ENCODE results near the gene SRGAP3. TPM values are rescaled to one million over a fixed set of nuclear protein-coding genes. Genes with fewer than 3 reads are reported as not detected.
A peak's percentile ranks its signal among the peaks of the same experiment; 100 is the strongest.

Gene SRGAP3
- total RNA-seq, 2 experiments from 2014 or later = 2.8 to 3.2 TPM

GRCh38 chr3:9278085-9278484, 28.6 kb upstream of the SRGAP3 start:
- Mint-ChIP-seq H3K4me1 (no peaks in the 10 kb centered on the region), H3K9me3 (ENCODE audit: low read depth) (peaks cover 4% of the 10 kb centered on the region)
- CTCF ChIA-PET = no interaction called here

DNA sequence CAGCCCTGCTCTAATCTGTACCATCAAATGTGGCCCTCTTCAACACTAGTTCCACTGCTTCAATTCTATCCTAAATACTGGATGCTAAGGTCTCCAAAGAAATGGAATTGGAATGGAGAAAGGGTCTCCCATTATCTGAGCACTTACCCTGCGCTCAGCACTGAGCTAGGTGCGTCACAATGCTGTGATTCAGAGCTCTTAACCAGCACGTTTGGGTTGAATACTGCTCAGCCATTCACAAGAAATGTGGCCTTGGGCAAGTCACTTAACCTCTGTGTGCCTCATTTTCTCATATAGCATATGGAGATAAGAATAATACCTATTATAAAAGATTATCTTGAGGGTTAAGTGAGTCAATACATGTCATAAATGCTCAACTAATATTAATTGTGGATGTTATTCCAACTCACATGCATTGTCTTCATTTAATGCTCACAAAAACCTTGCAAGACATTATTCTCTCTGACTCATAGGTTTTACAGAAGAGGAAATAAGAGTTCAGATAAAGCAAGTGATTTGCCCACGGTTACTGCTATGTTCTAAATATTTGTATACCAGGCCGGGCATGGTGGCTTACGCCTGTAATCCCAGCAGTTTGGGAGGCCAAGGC, 27.4 kb upstream of the SRGAP3 start:
- Mint-ChIP-seq H3K36me3 (no peaks in the 10 kb centered on the region), H3K9me3 (ENCODE audit: low read depth) (peaks cover 4% of the 10 kb centered on the region), H3K4me3 (no peak overlapping the region), H3K27ac (no peak overlapping the region), H3K27me3 (peaks cover 11% of the 10 kb centered on the region), H3K4me1 (no peaks in the 10 kb centered on the region)
- CTCF ChIA-PET = no interaction called here
- ATAC-seq = no peak
- DNase-seq = no peak

More at GRCh38 chr3:9278085-9278484, 28.6 kb upstream of the SRGAP3 start:
- no peaks in the 10 kb centered on the region for H3K36me3 Mint-ChIP-seq
- H3K27me3 Mint-ChIP-seq = peaks cover 12% of the 10 kb centered on the region
- no peak for DNase-seq
- no peak overlapping the region for H3K27ac Mint-ChIP-seq
- no peak for ATAC-seq
- no peak overlapping the region for H3K4me3 Mint-ChIP-seq

DNA sequence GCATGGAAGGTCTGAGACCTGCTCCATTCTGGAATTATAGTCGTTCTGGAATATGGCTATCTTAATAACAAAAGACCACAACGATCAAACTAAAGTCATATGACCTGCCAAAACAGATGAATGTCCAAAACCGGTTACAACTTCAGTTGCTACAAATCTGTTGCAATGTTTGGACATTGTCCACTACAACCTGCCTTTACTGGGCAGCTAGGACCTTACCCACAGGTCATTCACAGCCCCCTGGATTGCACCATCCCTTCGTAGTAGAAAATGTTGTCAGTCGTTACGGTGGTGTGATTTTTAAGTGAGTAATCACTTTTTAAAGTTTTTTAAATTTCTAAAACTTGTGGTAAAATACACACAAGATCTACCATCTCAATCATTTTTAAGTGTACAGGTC, 22.5 kb upstream of the SRGAP3 start:
- Mint-ChIP-seq H3K36me3 (no peaks in the 10 kb centered on the region), H3K27me3 (peaks cover 6% of the 10 kb centered on the region), H3K9me3 (ENCODE audit: low read depth) (peaks cover 4% of the 10 kb centered on the region), H3K27ac (no peak overlapping the region), H3K4me3 (no peak overlapping the region), H3K4me1 (no peaks in the 10 kb centered on the region)
- CTCF ChIA-PET = no interaction called here
- DNase-seq (no peak), ATAC-seq (no peak)

GRCh38 chr3:9270704-9271103, 21.3 kb upstream of the SRGAP3 start:
- CTCF ChIA-PET = no interaction called here
- no peaks in the 10 kb centered on the region for H3K4me1 Mint-ChIP-seq
- ATAC-seq (no peak), DNase-seq (no peak)
- H3K27ac Mint-ChIP-seq = no peak overlapping the region
- no peak overlapping the region for H3K4me3 Mint-ChIP-seq
- H3K36me3 Mint-ChIP-seq = no peaks in the 10 kb centered on the region
- peaks cover 4% of the 10 kb centered on the region for H3K9me3 Mint-ChIP-seq (ENCODE audit: low read depth)
- H3K27me3 Mint-ChIP-seq = peaks cover 6% of the 10 kb centered on the region

DNA sequence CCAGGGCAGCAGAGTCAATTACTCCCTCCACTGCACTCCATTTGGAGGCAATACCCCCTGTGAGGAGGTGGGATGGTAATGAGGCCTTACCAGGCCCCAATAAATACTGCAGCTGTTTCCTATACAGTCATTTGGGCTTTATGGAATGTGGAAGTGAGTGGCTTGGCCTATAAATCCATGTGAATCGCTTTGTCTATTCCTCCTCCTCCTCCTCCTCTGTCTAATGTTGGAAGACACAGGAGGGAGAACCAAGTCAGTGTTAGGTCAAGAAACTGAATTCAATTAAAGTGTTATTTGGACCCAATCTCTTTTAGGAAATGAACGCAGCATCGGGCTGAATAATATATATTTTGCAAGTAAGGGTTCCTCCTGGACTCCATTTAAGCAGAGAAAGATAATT, 17.3 kb upstream of the SRGAP3 start:
- CTCF ChIA-PET = no interaction called here

DNA sequence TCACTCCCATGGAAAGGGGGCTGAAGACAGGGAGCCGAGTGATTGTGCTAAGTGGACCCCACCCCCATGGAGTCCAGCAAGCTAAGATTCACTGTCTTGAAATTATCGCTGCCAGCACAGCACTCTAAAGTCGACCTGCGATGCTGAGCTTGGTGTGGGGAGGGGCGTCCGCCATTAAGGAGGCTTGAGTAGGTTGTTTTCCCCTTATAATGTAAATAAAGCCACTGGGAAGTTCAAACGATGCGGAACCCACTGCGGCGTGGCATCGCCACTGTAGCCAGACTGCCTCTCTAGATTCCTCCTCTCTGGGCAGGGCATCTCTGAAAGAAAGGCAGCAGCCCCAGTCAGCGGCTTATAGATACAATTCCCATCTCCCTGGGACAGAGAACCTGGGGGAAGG, 10.9 kb upstream of the SRGAP3 start:
- Mint-ChIP-seq H3K27me3 (peaks cover 31% of the 10 kb centered on the region), H3K36me3 (no peaks in the 10 kb centered on the region), H3K4me1 (no peaks in the 10 kb centered on the region), H3K9me3 (ENCODE audit: low read depth) (no peaks in the 10 kb centered on the region), H3K27ac (no peak overlapping the region), H3K4me3 (no peak overlapping the region)
- CTCF ChIA-PET = no interaction called here
- DNase-seq (no peak), ATAC-seq (no peak)

More for the DNA sequence above, 17.3 kb upstream of the SRGAP3 start:
- DNase-seq (no peak), ATAC-seq (no peak)
- H3K36me3 Mint-ChIP-seq = no peaks in the 10 kb centered on the region
- no peaks in the 10 kb centered on the region for H3K9me3 Mint-ChIP-seq (ENCODE audit: low read depth)
- H3K4me1 Mint-ChIP-seq = no peaks in the 10 kb centered on the region
- H3K27me3 Mint-ChIP-seq = peaks cover 17% of the 10 kb centered on the region
- no peak overlapping the region for H3K27ac Mint-ChIP-seq
- H3K4me3 Mint-ChIP-seq = no peak overlapping the region

DNA sequence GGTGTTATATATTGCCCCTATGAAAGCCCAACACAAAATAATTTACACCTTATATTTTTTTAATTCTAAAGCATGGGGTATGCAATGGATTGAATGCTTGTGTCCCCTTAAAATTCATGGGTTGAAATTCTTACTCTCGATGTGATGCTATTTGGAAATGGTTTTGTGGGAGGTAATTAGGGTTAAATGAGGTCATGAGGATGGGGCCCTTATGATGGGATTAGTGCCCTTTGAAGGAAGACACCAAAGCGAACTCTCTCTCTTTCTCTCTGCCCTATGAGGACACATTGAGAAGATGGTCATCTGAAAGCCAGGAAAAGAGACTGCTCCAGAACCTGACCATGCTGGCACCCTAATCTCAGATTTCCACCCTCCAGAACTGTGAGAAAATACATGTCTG, 7.6 kb upstream of the SRGAP3 start:
- CTCF ChIA-PET = interaction anchor here (2.1 kb wide), 1 partner anchor 7 kb away, joined by 8 read pairs; the partner anchor contains the start of gene SRGAP3

GRCh38 chr3:9255976-9256375, 6.5 kb upstream of the SRGAP3 start:
- no peak for ATAC-seq
- CTCF ChIA-PET = no interaction called here
- Mint-ChIP-seq H3K27me3 (peaks cover 24% of the 10 kb centered on the region), H3K36me3 (no peaks in the 10 kb centered on the region), H3K4me3 (no peak overlapping the region), H3K4me1 (no peaks in the 10 kb centered on the region), H3K9me3 (ENCODE audit: low read depth) (no peaks in the 10 kb centered on the region), H3K27ac (no peak overlapping the region)
- DNase-seq = no peak

More for the DNA sequence above, 7.6 kb upstream of the SRGAP3 start:
- H3K36me3 Mint-ChIP-seq = no peaks in the 10 kb centered on the region
- ATAC-seq (no peak), DNase-seq (no peak)
- H3K4me1 Mint-ChIP-seq = no peaks in the 10 kb centered on the region
- H3K27ac Mint-ChIP-seq = no peak overlapping the region
- H3K9me3 Mint-ChIP-seq (ENCODE audit: low read depth) = no peaks in the 10 kb centered on the region
- no peak overlapping the region for H3K4me3 Mint-ChIP-seq
- H3K27me3 Mint-ChIP-seq = peaks cover 31% of the 10 kb centered on the region

- peaks cover 23% of the 10 kb centered on the region for H3K27me3 Mint-ChIP-seq
- CTCF ChIA-PET = no interaction called here
- ATAC-seq = no peak
- no peaks in the 10 kb centered on the region for H3K9me3 Mint-ChIP-seq (ENCODE audit: low read depth)
- DNase-seq = no peak
- peaks cover 3% of the 10 kb centered on the region for H3K4me1 Mint-ChIP-seq
- H3K27ac Mint-ChIP-seq = no peak overlapping the region
- no peaks in the 10 kb centered on the region for H3K36me3 Mint-ChIP-seq
- no peak overlapping the region for H3K4me3 Mint-ChIP-seq
Measured at GRCh38 chr3:9254764-9255163, 5.3 kb upstream of the SRGAP3 start.

- H3K9me3 Mint-ChIP-seq (ENCODE audit: low read depth) = no peaks in the 10 kb centered on the region
- H3K27me3 Mint-ChIP-seq = peaks cover 34% of the 10 kb centered on the region
- H3K36me3 Mint-ChIP-seq = no peaks in the 10 kb centered on the region
- DNase-seq (no peak), ATAC-seq (no peak)
- CTCF ChIA-PET = interaction anchor here (0.9 kb wide), 1 partner anchor 49 kb away, joined by 3 read pairs; no protein-coding TSS in a partner anchor
- no peak overlapping the region for H3K27ac Mint-ChIP-seq
- H3K4me3 Mint-ChIP-seq = no peak overlapping the region
- peaks cover 18% of the 10 kb centered on the region for H3K4me1 Mint-ChIP-seq
Measured at GRCh38 chr3:9253327-9253726, 3.9 kb upstream of the SRGAP3 start.

DNA sequence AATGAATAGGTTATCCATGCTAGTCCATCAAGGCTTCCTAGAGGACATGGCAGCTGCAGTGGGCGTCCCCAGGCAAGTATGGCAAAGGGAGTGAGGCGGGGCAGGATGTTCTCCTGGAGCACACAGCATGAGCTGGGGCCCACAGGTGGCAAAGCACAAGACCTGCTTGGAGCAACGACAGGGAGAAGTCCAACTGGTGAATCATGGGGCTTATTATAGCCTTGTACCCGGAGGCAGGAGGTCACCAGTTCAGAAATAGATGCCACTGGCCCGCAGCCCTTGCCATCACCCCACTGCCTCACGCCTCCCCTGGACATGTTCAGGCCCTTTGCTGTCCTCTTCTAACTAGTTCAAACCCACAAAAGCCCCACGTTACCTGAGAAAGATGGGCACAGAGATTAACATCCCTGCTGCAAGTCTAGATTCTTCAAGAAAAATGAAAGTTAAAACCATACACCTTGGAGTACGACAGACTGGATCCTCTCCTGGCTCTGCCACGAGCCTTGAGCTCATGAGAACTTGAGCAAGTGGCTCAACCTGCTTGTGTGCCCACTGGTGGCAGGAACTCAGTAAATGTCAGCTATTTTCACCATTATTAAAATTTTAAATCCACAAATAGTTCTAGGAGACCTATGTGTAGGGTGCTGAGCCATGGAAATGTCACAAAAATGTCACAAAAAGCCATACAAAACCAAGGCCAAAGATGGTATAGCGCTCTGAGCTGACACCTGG, 1.8 kb upstream of the SRGAP3 start:
- H3K4me3 Mint-ChIP-seq = no peak overlapping the region
- ATAC-seq (no peak), DNase-seq (no peak)
- no peaks in the 10 kb centered on the region for H3K36me3 Mint-ChIP-seq
- no peaks in the 10 kb centered on the region for H3K9me3 Mint-ChIP-seq (ENCODE audit: low read depth)
- H3K27ac Mint-ChIP-seq = no peak overlapping the region
- H3K27me3 Mint-ChIP-seq = peaks cover 41% of the 10 kb centered on the region
- peaks cover 21% of the 10 kb centered on the region for H3K4me1 Mint-ChIP-seq
- CTCF ChIA-PET = interaction anchor here (1.4 to 2.3 kb wide), 3 partner anchors 7 to 279 kb away, joined by 6 to 14 read pairs (median 8); no protein-coding TSS in a partner anchor

- ATAC-seq = no peak
- no peaks in the 10 kb centered on the region for H3K36me3 Mint-ChIP-seq
- DNase-seq = no peak
- CTCF ChIA-PET = interaction anchor here (1.4 to 2.3 kb wide), 5 partner anchors 8 to 278 kb away, joined by 6 to 14 read pairs (median 8); no protein-coding TSS in a partner anchor
- peaks cover 44% of the 10 kb centered on the region for H3K27me3 Mint-ChIP-seq
- H3K4me1 Mint-ChIP-seq = peaks cover 21% of the 10 kb centered on the region
- no peak overlapping the region for H3K4me3 Mint-ChIP-seq
- no peak overlapping the region for H3K27ac Mint-ChIP-seq
- no peaks in the 10 kb centered on the region for H3K9me3 Mint-ChIP-seq (ENCODE audit: low read depth)
Measured at GRCh38 chr3:9250236-9250635, 790 bp upstream of the SRGAP3 start.

DNA sequence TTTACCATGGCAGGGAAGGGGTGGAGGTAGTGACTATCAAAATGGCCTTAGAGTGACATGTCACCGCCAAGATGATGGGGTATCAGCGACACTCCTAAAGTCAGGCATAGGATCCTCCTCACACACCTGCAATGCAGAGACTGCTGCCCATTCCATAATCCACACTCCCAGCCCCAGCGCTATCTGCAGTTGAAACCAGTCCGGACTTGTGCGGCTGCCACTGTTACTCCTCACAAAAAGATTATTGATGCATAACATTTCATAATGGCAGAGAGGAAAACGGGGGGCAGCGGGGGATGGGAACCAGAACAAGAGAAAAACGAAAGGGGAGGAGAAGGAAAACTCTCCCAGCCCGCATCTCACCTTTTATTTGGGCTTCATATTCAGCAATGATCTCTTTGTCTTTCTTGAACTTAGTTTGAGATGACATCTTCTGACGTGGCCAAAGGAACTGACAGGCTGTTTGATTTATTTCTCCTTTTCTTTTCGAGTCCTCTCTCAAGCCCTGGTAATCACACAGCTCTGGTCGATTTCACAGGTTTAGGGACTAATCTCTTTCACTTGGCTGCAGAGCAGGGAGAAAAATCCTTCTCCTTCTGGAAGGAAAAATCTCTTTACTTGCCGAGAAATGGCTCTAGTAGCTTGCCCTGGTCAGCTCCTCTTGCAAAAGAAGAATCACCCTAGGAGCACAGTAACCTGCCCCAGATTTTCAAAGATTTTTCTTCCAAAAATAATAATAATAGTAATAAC, 749 bp downstream of the SRGAP3 start:
- no peak for ATAC-seq
- Mint-ChIP-seq H3K4me1 (peaks cover 21% of the 10 kb centered on the region), H3K27me3 (peaks cover 36% of the 10 kb centered on the region), H3K36me3 (no peaks in the 10 kb centered on the region), H3K4me3 (peak overlapping the region; percentile 73), H3K9me3 (ENCODE audit: low read depth) (no peaks in the 10 kb centered on the region), H3K27ac (no peak overlapping the region)
- CTCF ChIA-PET = interaction anchor here (0.7 to 2.3 kb wide), 13 partner anchors 9 to 279 kb away, joined by 3 to 14 read pairs (median 3); no protein-coding TSS in a partner anchor
- no peak for DNase-seq
